HCT116 (cell line): ENCODE data around the gene LSM4. TPM values are rescaled to one million over a fixed set of nuclear protein-coding genes. Genes with fewer than 3 reads are reported as not detected.

Experiments
- ATAC-seq: fragments of 200-7000 bp; cut with Tn5 transposase; 2 replicates; pipeline ENCODE4 v1.9.1; 2020; ENCODE audit warnings: mild to moderate bottlenecking, moderate library complexity
- BruUV-seq: library from RNA; stranded (reverse); fragments of 400-500 nt; replicated peaks from 2 replicates; lab custom pipeline; 2021; lab: Mats Ljungman, UMichigan
- CTCF ChIA-PET: fragments of 300-600 bp; sonication (Branson Sonifier 250); formaldehyde crosslinking; loops from one replicate; lab custom pipeline; 2021; ENCODE audit warnings: antibody characterized with exemption; lab: Charles Lee
- POLR2A ChIA-PET: fragments of 300-600, 350-600 bp; sonication (Branson Sonifier 250); formaldehyde crosslinking; loops from one replicate; lab custom pipeline; 2021; ENCODE audit warnings: antibody characterized with exemption; lab: Charles Lee
- RAD21 ChIA-PET, 2 experiments: fragments of 300-600 bp; sonication (Branson Sonifier 250); formaldehyde crosslinking; loops; one replicate each; lab custom pipeline; 2023; ENCODE audit warnings: low total read pairs in 2 of 2; ENCODE audit not compliant: uncharacterized antibody in 2 of 2, unreplicated experiment in 2 of 2, low non-redundant PET in 1 of 2; lab: Charles Lee
- DNase-seq: peaks from one replicate; pipeline ENCODE4 v3.0.0-alpha.2; 2010; ENCODE audit warnings: low read depth, low spot score
- H2AFZ ChIP-seq: fragments of 200-600 bp; shearing (Covaris generic), sonication (generic); 2 replicates; pipeline ENCODE4 v1.6.1; 2017; ENCODE audit warnings: low read depth, mixed run types, mixed read lengths, antibody characterized with exemption, low read length; ENCODE audit not compliant: poor library complexity, severe bottlenecking
- H3K27ac ChIP-seq: 2 replicates; pipeline ENCODE4 v1.5.1; 2012; ENCODE audit warnings: low read depth, low read length
- H3K27me3 ChIP-seq: fragments of 200-600 bp; sonication (generic); 2 replicates; pipeline ENCODE4 v1.6.1; 2016; ENCODE audit warnings: mixed run types, low read length, mixed read lengths; ENCODE audit not compliant: insufficient read depth
- H3K36me3 ChIP-seq, 2 experiments: fragments of 200-500 bp in 1 of 2; fragments of 200-600 bp in 1 of 2; sonication (Bioruptor generic) in 1 of 2; sonication (generic) in 1 of 2; 2 replicates each; pipeline versions ENCODE4 v1.5.1 to v1.6.1; 2014 to 2016; ENCODE audit warnings: low read length in 2 of 2, inconsistent platforms in 1 of 2, mixed read lengths in 1 of 2, mixed run types in 1 of 2; ENCODE audit not compliant: insufficient read depth in 2 of 2, control insufficient read depth in 1 of 2
- H3K4me1 ChIP-seq, 2 experiments: fragments of 200-600 bp in 1 of 2; sonication (generic) in 1 of 2; 2 replicates each; pipeline versions ENCODE4 v1.5.1 to v1.6.1; 2012 to 2017; ENCODE audit warnings: low read length in 2 of 2, inconsistent platforms in 1 of 2, mild to moderate bottlenecking in 1 of 2, mixed read lengths in 1 of 2, mixed run types in 1 of 2, moderate library complexity in 1 of 2; ENCODE audit not compliant: insufficient read depth in 2 of 2, control insufficient read depth in 1 of 2
- H3K4me2 ChIP-seq: fragments of 200-600 bp; sonication (generic); 2 replicates; pipeline ENCODE4 v1.6.1; 2017; ENCODE audit warnings: mixed run types, low read length, mixed read lengths
- H3K4me3 ChIP-seq, 2 experiments: fragments of 200-600 bp in 1 of 2; sonication (generic) in 1 of 2; replicated peaks in 1 of 2; 2 replicates each; pipeline ENCODE4 v1.5.1; 2011 to 2016; ENCODE audit warnings: low read length in 2 of 2, control low read depth in 1 of 2, low read depth in 1 of 2, mild to moderate bottlenecking in 1 of 2, mixed read lengths in 1 of 2, mixed run types in 1 of 2
- H3K79me2 ChIP-seq: fragments of 200-600 bp; sonication (generic); 2 replicates; pipeline ENCODE4 v1.6.1; 2017; ENCODE audit warnings: mild to moderate bottlenecking, mixed run types, low read length, moderate library complexity, mixed read lengths; ENCODE audit not compliant: insufficient read depth
- H3K9ac ChIP-seq: fragments of 200-600 bp; sonication (generic); 2 replicates; pipeline ENCODE4 v1.6.1; 2016; ENCODE audit warnings: low read length, mixed read lengths
- H3K9me2 ChIP-seq: fragments of 200-600 bp; sonication (generic), shearing (Covaris generic); 2 replicates; pipeline ENCODE4 v1.6.1; 2017; ENCODE audit warnings: mixed run types, mild to moderate bottlenecking, moderate library complexity; ENCODE audit not compliant: insufficient read depth
- H3K9me3 ChIP-seq, 2 experiments: fragments of 200-500 bp in 1 of 2; fragments of 200-600 bp in 1 of 2; sonication (Bioruptor generic) in 1 of 2; sonication (generic) in 1 of 2; 2 replicates each; pipeline ENCODE4 v1.6.1; 2014 to 2017; ENCODE audit warnings: low read length in 2 of 2, mixed read lengths in 2 of 2, inconsistent platforms in 1 of 2, low read depth in 1 of 2, mild to moderate bottlenecking in 1 of 2, mixed run types in 1 of 2, moderate library complexity in 1 of 2; ENCODE audit not compliant: control insufficient read depth in 1 of 2, insufficient read depth in 1 of 2
- H4K20me1 ChIP-seq: fragments of 200-600 bp; sonication (generic), shearing (Covaris generic); 2 replicates; pipeline ENCODE4 v1.6.1; 2017; ENCODE audit warnings: mixed run types, mild to moderate bottlenecking, moderate library complexity; ENCODE audit not compliant: insufficient read depth
- CEBPB ChIP-seq: IDR thresholded peaks from 2 replicates; pipeline ENCODE4 v1.6.1; 2012; ENCODE audit warnings: low read depth
- CTCF ChIP-seq, 3 experiments: fragments of 200-600 bp in 1 of 3; sonication (generic) in 1 of 3; IDR thresholded peaks in 2 of 3; conservative IDR thresholded peaks in 1 of 3; 2 replicates each; pipeline ENCODE4 v1.5.1; 2012 to 2017; ENCODE audit warnings: low read depth in 2 of 3, low read length in 2 of 3, antibody characterized with exemption in 1 of 3, borderline replicate concordance in 1 of 3, control low read depth in 1 of 3, mild to moderate bottlenecking in 1 of 3, mixed read lengths in 1 of 3, mixed run types in 1 of 3, moderate library complexity in 1 of 3; ENCODE audit not compliant: insufficient read depth in 1 of 3
- ELF1 ChIP-seq: IDR thresholded peaks from 2 replicates; pipeline ENCODE4 v1.6.1; 2012; ENCODE audit warnings: low read depth, borderline replicate concordance
- EZH2phosphoT487 ChIP-seq: fragments of 200-600 bp; IDR thresholded peaks from 2 replicates; pipeline ENCODE4 v1.6.1; 2018; ENCODE audit warnings: antibody characterized with exemption, borderline replicate concordance
- JUND ChIP-seq: IDR thresholded peaks from 2 replicates; pipeline ENCODE4 v1.6.1; 2012
- POLR2A ChIP-seq: IDR thresholded peaks from 2 replicates; pipeline ENCODE4 v1.7.0; 2011; ENCODE audit warnings: borderline replicate concordance; ENCODE audit not compliant: insufficient read depth, insufficient read length; ENCODE audit errors: extremely low read depth
- POLR2AphosphoS5 ChIP-seq: IDR thresholded peaks from 2 replicates; pipeline ENCODE4 v1.6.1; 2011; ENCODE audit warnings: mild to moderate bottlenecking, low read depth, low read length, moderate library complexity
- YY1 ChIP-seq: IDR thresholded peaks from 2 replicates; pipeline ENCODE4 v1.6.1; 2011; ENCODE audit warnings: low read length, low read depth, moderate library complexity, mild to moderate bottlenecking; ENCODE audit not compliant: insufficient replicate concordance; ENCODE audit errors: extremely low read depth
- ZBTB33 ChIP-seq: IDR thresholded peaks from 2 replicates; pipeline ENCODE4 v1.6.1; 2011; ENCODE audit warnings: mild to moderate bottlenecking, low read length, moderate library complexity; ENCODE audit not compliant: insufficient replicate concordance; ENCODE audit errors: extremely low read depth
- ZFX ChIP-seq: fragments of 450-650 bp; IDR thresholded peaks from 2 replicates; pipeline ENCODE4 v1.6.1; 2017
- ZNF274 ChIP-seq: fragments of 200-500 bp; sonication (Bioruptor generic); IDR thresholded peaks from 2 replicates; pipeline ENCODE4 v1.6.1; 2014; ENCODE audit warnings: mild to moderate bottlenecking, low read depth, low read length, inconsistent platforms
- intact Hi-C: fragments of 100-400 bp; cut with micrococcal nuclease; formaldehyde crosslinking; loops from 2 replicates; pipeline ENCODE4 v1.10.0; 2022
- total RNA-seq: library from RNA; stranded (reverse); gene quantifications from one replicate; pipeline ENCODE4 v1.2.1, GENCODE V29; 2021; ENCODE audit not compliant: unreplicated experiment

The LSM4 gene
- total RNA-seq, 1 experiment from 2014 or later: 400 TPM

GRCh38 chr19:18286973-18287635 is 35.8 kb downstream of the LSM4 start:
- H3K9me2 ChIP-seq: no peaks in the 10 kb centered on the region
- intact Hi-C loops: no loop called here
- CTCF ChIA-PET: no interaction called here
- no peak overlapping the region; the same call in 1 of the 2 replicates for H3K27ac ChIP-seq
- H2AFZ ChIP-seq: no peak overlapping the region
- RAD21 ChIA-PET: no interaction called here
- ATAC-seq: no peak
- H3K4me2 ChIP-seq: no peak overlapping the region
- no peak overlapping the region for H3K4me3 ChIP-seq
- no peaks in the 10 kb centered on the region for H3K9me3 ChIP-seq
- H3K36me3 ChIP-seq: no peaks in the 10 kb centered on the region
- no TSS peak for BruUV-seq
- no peak for DNase-seq
- H3K79me2 ChIP-seq: no peaks in the 10 kb centered on the region
- H3K9ac ChIP-seq: no peak overlapping the region
- peaks cover 40 to 61% of the 10 kb centered on the region in 2 experiments for H3K4me1 ChIP-seq
- TF ChIP-seq ELF1 (no peak), ZFX (no peak), ZNF274 (no peak), ZBTB33 (no peak), POLR2A (no peak), YY1 (no peak), EZH2phosphoT487 (no peak), JUND (no peak), POLR2AphosphoS5 (no peak), CEBPB (no peak), CTCF (IDR thresholded peaks at IDR 0.05 in 2 of 3, conservative IDR thresholded peaks at IDR 0.05 in 1 of 3; ENCODE audit: borderline replicate concordance in 1 of 3, insufficient read depth in 1 of 3, low read depth in 2 of 3, low read length in 2 of 3) (no peak)
- no peaks in the 10 kb centered on the region for H3K27me3 ChIP-seq
- no peaks in the 10 kb centered on the region for H4K20me1 ChIP-seq
- POLR2A ChIA-PET: no interaction called here
